Stimulated activated CD4-positive, alpha-beta T cell treated with anti-CD3 and anti-CD28 coated beads, Interleukin-15, amount 100 ng/mL, for 48 hours (primary cell): ENCODE data around the gene NEIL1.
"Not testable (repeated sequence)": the region's sequence is repeated elsewhere in the genome, so short reads cannot be mapped to it uniquely, and the experiment has no call there.

Experiments used
- DNase-seq, 2 donors: peaks; one replicate each; pipeline ENCODE4 v3.0.0-alpha.2; 2020; ENCODE audit warnings: low read depth in 2 of 2

NEIL1 gene

GRCh38 chr15:75346796-75347221 is at the start of gene NEIL1:
NEIL1 (plus strand) TSS chr15:75347039; CDS start chr15:75348906, 1,867 bp downstream.
- no peak for DNase-seq

GRCh38 chr15:75298541-75299310 is 48.1 kb upstream of the NEIL1 start:
- not testable (repeated sequence) for DNase-seq

- peak in 1 of 2 donors; percentile 50 for DNase-seq
These were observed 47.5 kb upstream of the NEIL1 start for GRCh38 chr15:75299311-75299688.

GRCh38 chr15:75300026-75300425 is 46.8 kb upstream of the NEIL1 start:
- DNase-seq, result not testable (repeated sequence)

GRCh38 chr15:75302318-75302717 is 44.5 kb upstream of the NEIL1 start:
- DNase-seq, result no peak

GRCh38 chr15:75302753-75303152 is 44.1 kb upstream of the NEIL1 start:
- DNase-seq, result not testable (repeated sequence)

GRCh38 chr15:75306188-75306587 is 40.7 kb upstream of the NEIL1 start:
- no peak for DNase-seq

- DNase-seq, result peak in 1 of 2 donors; percentile 14
These were observed 39.0 kb upstream of the NEIL1 start for GRCh38 chr15:75307778-75308390.

- no peak for DNase-seq
These were observed 37.1 kb upstream of the NEIL1 start for GRCh38 chr15:75309711-75310110.

- not testable (repeated sequence) for DNase-seq
These were observed 34.3 kb upstream of the NEIL1 start for GRCh38 chr15:75312548-75312947.

GRCh38 chr15:75313116-75313845 is 33.6 kb upstream of the NEIL1 start:
- DNase-seq, result no peak

- no peak for DNase-seq
These were observed 32.1 kb upstream of the NEIL1 start for GRCh38 chr15:75314552-75315290.

- not testable (repeated sequence) for DNase-seq
These were observed 27.5 kb upstream of the NEIL1 start for GRCh38 chr15:75319231-75319897.

- no peak for DNase-seq
These were observed 25.1 kb upstream of the NEIL1 start for GRCh38 chr15:75321711-75322110.

GRCh38 chr15:75325922-75326321 is 20.9 kb upstream of the NEIL1 start:
- no peak for DNase-seq

GRCh38 chr15:75327005-75327404 is 19.8 kb upstream of the NEIL1 start:
- DNase-seq, result no peak

GRCh38 chr15:75327491-75327890 is 19.3 kb upstream of the NEIL1 start:
- DNase-seq, result no peak

GRCh38 chr15:75328493-75329314 is 18.1 kb upstream of the NEIL1 start:
- DNase-seq, result no peak

- no peak for DNase-seq
These were observed 17.3 kb upstream of the NEIL1 start for GRCh38 chr15:75329571-75329970.

- not testable (repeated sequence) for DNase-seq
These were observed 14.7 kb upstream of the NEIL1 start for GRCh38 chr15:75332093-75332492.
